ENCODE results near the gene RPL5. TPM values are rescaled to one million over a fixed set of nuclear protein-coding genes. Genes with fewer than 3 reads are reported as not detected.

Gene RPL5
- total RNA-seq, 2 donors from 2014 or later: 749 to 786 TPM

DNA sequence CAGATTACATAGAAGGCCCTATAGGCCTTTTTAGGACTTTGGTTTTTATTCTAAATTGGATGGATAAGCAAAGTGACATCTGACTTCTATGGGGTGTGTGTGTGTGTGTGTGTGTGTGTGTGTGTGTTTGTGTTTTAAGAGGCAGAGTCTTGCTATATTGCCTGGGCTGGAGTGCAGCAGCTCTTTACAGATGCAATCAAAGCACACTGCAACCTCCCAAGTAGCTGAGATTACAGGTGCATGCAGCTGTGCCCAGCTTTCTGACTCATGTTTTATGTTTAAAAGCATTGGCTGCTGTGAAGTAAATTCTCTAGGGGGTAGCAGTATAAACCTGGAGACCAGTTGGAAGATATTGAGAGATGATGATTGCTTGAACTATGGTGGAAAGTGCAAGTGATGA, 34.5 kb upstream of the RPL5 start:
- no peaks in the 10 kb centered on the region for H3K4me1 ChIP-seq
- intact Hi-C loops (cut with DNase I): no loop called here
- H3K4me3 ChIP-seq: no peak overlapping the region
- no peak for DNase-seq
- no peaks in the 10 kb centered on the region for H3K27me3 ChIP-seq
- no peaks in the 10 kb centered on the region for H3K36me3 ChIP-seq
- H3K27ac ChIP-seq: no peak overlapping the region
- TF ChIP-seq, protein P1, sequence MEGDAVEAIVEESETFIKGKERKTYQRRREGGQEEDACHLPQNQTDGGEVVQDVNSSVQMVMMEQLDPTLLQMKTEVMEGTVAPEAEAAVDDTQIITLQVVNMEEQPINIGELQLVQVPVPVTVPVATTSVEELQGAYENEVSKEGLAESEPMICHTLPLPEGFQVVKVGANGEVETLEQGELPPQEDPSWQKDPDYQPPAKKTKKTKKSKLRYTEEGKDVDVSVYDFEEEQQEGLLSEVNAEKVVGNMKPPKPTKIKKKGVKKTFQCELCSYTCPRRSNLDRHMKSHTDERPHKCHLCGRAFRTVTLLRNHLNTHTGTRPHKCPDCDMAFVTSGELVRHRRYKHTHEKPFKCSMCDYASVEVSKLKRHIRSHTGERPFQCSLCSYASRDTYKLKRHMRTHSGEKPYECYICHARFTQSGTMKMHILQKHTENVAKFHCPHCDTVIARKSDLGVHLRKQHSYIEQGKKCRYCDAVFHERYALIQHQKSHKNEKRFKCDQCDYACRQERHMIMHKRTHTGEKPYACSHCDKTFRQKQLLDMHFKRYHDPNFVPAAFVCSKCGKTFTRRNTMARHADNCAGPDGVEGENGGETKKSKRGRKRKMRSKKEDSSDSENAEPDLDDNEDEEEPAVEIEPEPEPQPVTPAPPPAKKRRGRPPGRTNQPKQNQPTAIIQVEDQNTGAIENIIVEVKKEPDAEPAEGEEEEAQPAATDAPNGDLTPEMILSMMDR (IDR thresholded peaks at IDR 0.05): no peak
- no peaks in the 10 kb centered on the region for H3K9me3 ChIP-seq
- H3K9ac ChIP-seq (ENCODE audit: low read depth in 2 of 2, low read length in 2 of 2): no peak overlapping the region

DNA sequence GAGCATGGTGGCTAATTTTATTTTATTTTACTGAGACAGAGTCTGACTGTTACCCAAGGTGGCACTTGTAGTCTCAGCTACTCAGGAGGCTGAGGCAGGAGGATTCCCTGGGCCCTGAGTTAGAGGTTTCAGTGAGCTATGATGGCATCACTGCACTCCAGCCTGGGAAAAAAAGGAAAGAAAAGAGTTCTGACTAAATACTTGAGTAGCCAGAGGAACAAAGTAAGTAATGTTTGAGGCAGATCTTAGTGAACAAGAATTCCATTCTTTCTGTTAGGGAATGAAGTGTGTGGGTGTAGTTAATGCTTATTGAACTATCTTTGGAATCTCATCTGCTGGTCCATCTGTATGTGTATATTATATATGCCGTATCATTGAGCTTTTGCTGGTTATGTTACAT, 33.9 kb upstream of the RPL5 start:
- Histone ChIP-seq H3K27ac (no peak overlapping the region), H3K9ac (ENCODE audit: low read depth in 2 of 2, low read length in 2 of 2) (no peak overlapping the region), H3K4me1 (no peaks in the 10 kb centered on the region), H3K27me3 (no peaks in the 10 kb centered on the region), H3K36me3 (no peaks in the 10 kb centered on the region), H3K4me3 (no peak overlapping the region), H3K9me3 (no peaks in the 10 kb centered on the region)
- TF ChIP-seq, protein P1 (IDR thresholded peaks at IDR 0.05): no peak
- intact Hi-C loops (cut with DNase I): no loop called here
- DNase-seq: no peak

DNA sequence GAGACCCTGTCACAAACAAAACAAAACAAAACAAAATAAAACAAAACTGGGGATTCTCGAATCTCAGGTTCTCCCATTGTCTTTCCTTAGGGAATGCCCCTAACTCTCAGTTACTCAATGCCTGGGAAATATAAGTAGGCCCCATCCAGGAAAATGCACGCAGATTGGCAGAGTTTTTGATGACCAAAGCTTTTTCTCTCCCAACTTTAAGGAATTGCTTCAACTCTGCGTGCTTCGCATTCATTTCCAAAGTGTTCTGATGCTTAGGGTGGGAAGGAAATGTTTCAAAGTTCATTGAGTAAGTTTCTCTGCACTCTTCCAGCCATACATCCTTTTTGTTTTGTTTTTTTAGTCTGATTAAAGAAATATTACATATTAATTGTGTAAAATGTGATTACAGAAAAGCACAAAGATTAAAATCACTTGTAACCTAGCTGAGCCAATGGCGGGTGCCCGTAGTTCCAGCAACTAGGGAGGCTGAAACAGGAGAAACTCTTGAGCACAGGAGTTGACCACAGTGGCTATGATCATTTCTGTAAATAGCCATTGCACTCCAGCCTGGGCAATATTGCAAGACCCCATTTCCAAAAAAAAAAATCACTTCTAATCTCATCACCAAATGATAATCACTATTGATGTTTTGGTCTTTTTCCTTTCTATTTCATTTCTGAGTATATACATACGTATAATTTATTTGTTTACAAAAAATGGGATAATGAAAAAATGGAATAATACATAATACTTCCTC, 28.5 kb upstream of the RPL5 start:
- no peak overlapping the region for H3K27ac ChIP-seq
- H3K4me3 ChIP-seq: no peak overlapping the region
- no peaks in the 10 kb centered on the region for H3K4me1 ChIP-seq
- DNase-seq: no peak
- intact Hi-C loops (cut with DNase I): no loop called here
- TF ChIP-seq, protein P1 (IDR thresholded peaks at IDR 0.05): no peak
- no peaks in the 10 kb centered on the region for H3K36me3 ChIP-seq
- H3K9ac ChIP-seq (ENCODE audit: low read depth in 2 of 2, low read length in 2 of 2): no peak overlapping the region
- no peaks in the 10 kb centered on the region for H3K27me3 ChIP-seq
- no peaks in the 10 kb centered on the region for H3K9me3 ChIP-seq

DNA sequence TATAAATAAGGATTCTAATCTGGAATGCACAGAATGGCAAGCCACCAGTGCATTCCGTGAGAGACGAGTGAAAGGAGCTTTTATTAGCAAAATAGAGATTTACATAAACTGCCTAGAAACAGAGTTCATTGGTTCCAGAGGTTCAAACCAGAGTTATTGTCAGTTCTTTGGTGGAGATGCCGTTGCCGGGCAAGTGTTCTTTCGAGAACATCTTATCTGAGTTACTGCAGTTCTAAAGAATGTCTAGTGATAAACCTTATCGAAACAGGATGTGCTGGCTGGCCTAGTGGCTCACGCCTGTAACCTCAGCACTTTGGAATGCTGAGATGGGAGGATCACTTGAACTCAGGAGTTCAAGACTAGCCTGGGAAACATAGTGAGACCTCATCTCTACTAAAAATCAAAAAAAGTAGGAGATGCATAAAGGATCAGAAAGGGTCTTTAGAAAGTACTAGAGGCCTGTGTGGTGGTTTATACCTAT, 27.1 kb upstream of the RPL5 start:
- Histone ChIP-seq H3K36me3 (no peaks in the 10 kb centered on the region), H3K27ac (peak overlapping the region; percentile 5), H3K27me3 (no peaks in the 10 kb centered on the region), H3K4me3 (no peak overlapping the region), H3K9ac (ENCODE audit: low read depth in 2 of 2, low read length in 2 of 2) (no peak overlapping the region), H3K9me3 (no peaks in the 10 kb centered on the region), H3K4me1 (no peaks in the 10 kb centered on the region)
- intact Hi-C loops (cut with DNase I): no loop called here
- TF ChIP-seq, protein P1 (IDR thresholded peaks at IDR 0.05): no peak
- DNase-seq: peak; percentile 78

DNA sequence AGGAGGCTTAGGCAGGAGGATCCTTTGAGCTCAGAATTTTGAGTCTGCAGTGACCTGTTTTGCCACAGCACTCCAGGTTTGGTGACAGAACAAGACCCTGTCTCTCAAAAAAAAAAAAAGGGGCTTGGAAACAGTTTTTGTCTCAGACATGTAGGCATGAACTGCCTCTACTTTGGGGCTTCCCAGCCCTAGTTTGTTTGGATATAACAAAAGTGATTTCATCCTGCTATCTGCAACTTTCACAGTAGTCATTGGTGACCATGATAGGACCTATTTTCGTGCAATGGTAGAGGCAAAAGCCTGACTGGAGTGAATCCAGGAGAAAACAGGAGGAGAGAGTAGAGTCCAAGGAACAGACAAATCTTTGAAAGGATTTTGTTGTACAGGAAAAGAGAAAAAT, 26.6 kb upstream of the RPL5 start:
- Histone ChIP-seq H3K4me3 (no peak overlapping the region), H3K4me1 (no peaks in the 10 kb centered on the region), H3K27ac (peak overlapping the region; percentile 5), H3K9ac (ENCODE audit: low read depth in 2 of 2, low read length in 2 of 2) (no peak overlapping the region), H3K36me3 (no peaks in the 10 kb centered on the region), H3K27me3 (no peaks in the 10 kb centered on the region), H3K9me3 (no peaks in the 10 kb centered on the region)
- TF ChIP-seq, protein P1 (IDR thresholded peaks at IDR 0.05): no peak
- intact Hi-C loops (cut with DNase I): no loop called here
- DNase-seq: no peak

All from colonic mucosa (tissue), 4 donors.